Myocyte (in vitro differentiated cells): ENCODE data around the gene DACT2. TPM values are rescaled to one million over a fixed set of nuclear protein-coding genes. Genes with fewer than 3 reads are reported as not detected.
"Not testable (repeated sequence)": the region's sequence is repeated elsewhere in the genome, so short reads cannot be mapped to it uniquely, and the experiment has no call there.

Experiments
- DNase-seq: peaks from one replicate; pipeline ENCODE4 v3.0.0-alpha.2; 2012; ENCODE audit warnings: low read depth
- total RNA-seq: library from RNA; depleted of rRNA; stranded (reverse); fragments of >200 nt; gene quantifications from 2 replicates; pipeline ENCODE4 v1.2.3, GENCODE V29; 2014

DACT2 gene
- total RNA-seq, 1 donor from 2014 or later = not detected

GRCh38 chr6:168283686-168284025 lies 35.9 kb downstream of the DACT2 start:
- DNase-seq = no peak

DNA sequence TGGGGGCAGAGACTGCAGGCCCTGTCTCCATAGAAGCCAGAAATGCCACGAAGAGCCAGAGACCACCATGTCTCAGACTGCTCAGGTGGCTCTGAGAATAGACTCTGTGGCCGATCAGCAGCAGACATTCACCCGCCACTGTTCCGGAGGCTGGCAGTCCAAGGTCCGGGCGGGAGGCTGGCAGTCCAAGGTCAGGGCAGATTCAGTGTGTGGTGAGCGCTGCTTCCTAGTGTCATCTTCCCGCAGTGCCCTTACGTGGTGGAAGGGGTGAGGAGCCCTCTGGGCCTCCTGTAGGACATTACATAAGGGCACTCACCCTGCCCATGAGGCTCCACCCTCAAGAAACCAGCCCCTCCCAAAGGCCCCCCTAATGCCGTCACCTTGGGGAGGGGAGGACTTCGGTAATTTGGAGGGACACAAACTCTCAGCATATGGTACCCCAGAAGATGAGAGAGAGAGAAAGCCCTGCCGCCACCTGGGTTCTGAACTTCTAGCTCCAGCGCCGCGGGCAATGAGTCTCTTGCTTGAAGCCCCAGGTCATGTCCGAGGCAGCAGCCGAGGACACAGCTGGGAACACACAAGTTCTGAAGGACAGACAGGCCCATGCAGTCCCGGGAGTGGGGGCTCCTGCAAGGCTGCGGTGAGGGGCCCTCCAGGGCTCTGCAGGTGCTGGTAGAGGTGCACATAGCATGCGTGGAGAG lies 36.4 kb downstream of the DACT2 start:
- no peak for DNase-seq

GRCh38 chr6:168281826-168282225 lies 37.8 kb downstream of the DACT2 start:
- DNase-seq = no peak

- DNase-seq = not testable (repeated sequence)
These were observed 38.3 kb downstream of the DACT2 start for GRCh38 chr6:168281314-168281713.

DNA sequence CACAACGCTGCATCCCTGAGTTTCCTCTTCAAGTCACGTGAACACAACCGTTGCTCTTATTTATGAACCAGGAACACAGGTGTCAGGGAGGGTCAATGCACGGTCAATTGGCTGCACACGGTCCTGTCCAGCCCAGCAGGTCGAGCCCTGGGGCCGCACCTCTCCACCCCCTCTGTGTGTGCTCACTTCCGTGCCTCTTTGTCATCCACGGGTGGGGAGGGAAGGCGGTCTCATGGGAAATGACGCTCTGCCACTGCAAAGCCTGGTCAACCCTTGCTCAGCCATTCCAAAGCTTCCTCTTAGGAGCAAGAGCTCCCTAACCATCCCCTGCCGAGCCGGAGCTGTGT lies 38.7 kb downstream of the DACT2 start:
- DNase-seq = no peak

DNA sequence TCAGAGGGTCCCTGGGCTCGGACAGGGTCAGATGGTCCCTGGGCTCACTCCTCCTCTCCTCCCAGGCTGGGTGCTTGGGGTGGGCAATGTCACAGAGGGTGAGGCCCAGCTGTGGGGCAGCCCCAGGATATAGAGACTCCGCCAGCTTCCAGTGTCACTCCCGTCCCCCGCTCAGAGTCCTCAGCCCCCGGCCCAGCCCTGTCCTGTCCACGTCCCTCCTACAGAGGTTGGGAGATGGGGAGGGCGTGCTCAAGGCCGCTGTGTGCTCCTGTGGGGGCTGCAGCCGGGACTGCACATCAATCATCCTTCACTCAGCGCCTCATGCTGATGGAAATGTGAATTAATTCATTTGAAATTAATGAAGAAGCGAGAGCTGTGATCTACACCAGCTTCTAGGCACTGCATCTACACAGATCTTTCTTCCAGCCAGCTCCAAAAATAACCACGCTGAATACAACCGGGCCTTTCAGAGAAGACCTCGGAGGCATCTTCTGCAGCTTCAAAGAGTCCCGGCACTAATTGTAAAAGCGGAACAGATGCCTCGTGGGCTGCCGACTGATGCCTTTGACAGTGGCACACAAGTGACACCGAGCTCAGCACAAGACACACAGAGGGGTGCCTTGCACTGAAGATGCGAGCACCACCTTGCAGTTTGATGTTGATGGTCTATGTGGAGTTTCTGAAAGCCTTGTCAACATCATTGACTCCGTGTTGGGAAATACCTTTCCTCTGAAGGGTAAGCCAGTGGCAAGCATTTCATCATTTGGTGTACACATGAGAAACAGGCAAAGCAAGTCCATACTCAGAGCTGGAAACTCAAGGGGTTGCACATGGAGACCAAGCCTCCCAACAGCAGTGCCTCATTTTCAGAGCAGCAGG lies 39.3 kb downstream of the DACT2 start:
- no peak for DNase-seq

- DNase-seq = no peak
These were observed 40.1 kb downstream of the DACT2 start for GRCh38 chr6:168279403-168279935.

GRCh38 chr6:168278904-168279303 lies 40.7 kb downstream of the DACT2 start:
- DNase-seq = no peak

GRCh38 chr6:168277274-168277669 lies 42.3 kb downstream of the DACT2 start:
- DNase-seq = no peak

DNA sequence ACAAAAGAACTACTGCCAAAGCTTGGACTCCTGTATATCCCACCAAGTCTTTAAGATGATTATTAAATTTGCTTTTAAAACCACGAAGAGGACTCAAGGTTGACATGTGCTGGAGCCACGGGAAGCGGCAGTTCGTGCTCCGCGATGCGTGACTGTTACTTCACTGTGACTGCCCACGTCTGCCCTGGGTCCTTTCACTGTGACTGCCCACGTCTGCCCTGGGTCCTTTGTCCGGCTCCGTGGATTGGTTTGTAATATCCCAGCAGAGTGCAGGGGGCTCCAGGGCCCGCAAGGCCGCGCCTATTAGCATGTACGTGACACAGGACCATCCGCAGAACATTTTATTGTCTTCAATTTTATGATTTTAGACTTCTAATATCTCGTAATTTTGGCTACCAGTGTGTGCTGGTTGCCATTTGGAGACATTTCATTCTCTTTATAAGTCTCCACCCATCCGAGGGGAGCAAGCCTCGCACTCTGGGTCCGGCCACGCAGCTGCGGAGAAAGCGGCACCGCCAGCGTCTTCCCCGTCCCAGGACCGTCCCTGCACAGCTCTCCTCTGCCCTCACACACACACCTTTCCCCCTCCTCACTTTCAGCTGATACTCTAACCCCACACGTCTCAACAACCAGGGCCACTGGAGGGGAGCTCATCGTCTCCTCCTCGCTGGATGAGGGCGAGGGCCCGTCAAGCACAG lies 42.9 kb downstream of the DACT2 start:
- DNase-seq = no peak

DNA sequence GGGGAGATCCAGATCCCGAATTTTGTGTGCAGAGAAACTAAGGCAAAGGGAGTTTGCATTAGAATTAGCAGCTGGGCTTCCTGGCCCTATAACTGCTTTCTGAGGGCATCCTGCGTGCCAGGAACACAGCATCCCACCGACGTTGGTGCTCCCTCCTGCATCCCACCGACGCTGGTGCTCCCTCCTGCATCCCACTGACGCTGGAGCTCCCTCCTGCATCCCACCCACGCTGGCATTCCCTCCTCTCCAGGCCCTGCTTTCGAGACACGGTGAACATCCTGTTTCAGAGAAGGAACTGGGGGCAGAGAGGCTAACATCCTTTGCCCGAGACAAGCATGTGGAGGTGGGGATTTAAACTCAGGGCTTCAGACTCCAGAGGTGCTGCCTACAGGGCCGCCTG lies 44.4 kb downstream of the DACT2 start:
- no peak for DNase-seq

DNA sequence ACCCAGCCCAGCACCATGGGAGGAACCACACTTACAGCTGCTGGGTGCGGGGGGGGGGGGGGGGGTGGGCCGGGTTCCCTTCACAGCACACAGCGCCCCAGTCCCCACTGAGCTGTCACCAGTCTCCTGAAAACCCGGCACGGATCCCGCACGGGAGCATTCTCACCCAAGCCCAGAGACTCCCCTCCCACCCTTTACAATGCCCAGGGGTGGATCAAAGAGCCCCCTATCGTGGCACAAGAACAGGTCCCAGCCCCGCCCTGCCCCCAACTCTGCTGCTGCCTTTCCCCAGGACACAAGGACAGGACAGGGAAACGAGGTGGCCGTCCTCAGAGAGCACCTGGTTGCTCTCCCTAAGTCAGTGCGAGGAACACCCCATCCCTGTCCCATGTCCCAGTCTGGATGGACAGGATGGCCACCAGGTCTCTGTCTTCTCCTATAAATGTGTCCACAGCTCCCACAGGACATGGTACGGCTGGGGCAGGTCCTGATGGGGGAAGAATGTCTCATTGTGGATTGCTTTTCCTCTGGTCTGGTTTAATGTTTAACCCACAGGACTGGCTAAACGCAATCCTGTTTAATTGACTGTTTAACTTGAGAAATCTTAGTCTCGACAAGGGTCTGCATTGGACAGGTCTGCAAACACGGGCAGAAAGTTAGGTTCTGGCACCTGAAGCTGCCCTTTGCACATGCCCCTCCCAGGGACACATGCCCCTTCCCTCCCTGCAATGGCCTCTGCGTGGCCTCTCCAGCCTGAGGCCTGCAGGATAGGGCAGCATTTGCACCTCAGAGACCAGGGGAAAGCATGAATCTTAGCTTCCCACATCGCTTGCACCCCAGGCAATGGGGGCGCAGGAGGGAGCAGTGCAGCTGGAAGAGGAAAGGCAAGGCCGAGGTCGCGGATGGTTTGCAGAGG lies 45.3 kb downstream of the DACT2 start:
- DNase-seq = no peak

- DNase-seq = no peak
These were observed 46.0 kb downstream of the DACT2 start for GRCh38 chr6:168273441-168274036.

- DNase-seq = no peak
These were observed 46.9 kb downstream of the DACT2 start for GRCh38 chr6:168272415-168273325.

- DNase-seq = no peak
These were observed 49.1 kb downstream of the DACT2 start for GRCh38 chr6:168270274-168271172.

- DNase-seq = no peak
These were observed 49.9 kb downstream of the DACT2 start for GRCh38 chr6:168269455-168270243.

DNA sequence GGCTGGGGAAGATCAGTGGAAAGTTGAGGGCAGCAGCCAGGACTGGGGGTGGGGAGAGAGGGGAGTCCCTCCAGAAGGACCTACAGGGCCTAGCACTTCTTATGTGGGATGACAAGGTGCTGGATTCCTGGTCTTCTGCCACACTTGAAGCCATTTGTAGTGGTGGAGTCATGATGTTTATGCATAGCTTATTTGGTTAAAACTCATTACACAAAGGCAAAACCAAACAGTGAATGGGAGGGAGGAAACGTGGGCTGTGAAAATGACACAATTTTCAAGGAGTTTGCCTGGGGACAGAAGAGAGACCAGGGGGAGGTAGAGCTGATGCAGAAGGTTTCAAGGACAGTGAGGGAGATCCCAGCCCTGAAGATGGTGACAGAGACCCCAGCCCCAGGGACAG lies 50.8 kb downstream of the DACT2 start:
- no peak for DNase-seq
